ENCODE measurements around the gene TSHR.

DNA sequence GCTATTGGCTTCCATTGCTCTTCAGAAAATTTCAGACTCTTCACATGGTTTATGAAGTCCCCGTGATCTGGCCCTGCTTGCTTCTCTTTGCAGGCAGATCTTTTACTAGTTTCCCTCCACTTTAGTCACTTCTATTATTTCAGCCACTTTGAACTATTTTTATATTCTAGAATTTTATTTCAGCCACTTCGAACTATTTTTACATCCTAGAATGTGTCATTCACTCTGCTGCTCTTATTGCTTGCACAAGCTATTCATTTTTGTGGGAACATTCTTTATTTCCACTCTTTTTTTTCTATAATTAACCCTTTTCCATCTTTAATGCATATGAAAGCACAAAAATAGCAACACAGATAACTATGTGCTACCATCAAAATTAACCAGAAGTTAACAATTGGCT, 24.5 kb downstream of the TSHR start:
- TF ChIP-seq, protein P1, sequence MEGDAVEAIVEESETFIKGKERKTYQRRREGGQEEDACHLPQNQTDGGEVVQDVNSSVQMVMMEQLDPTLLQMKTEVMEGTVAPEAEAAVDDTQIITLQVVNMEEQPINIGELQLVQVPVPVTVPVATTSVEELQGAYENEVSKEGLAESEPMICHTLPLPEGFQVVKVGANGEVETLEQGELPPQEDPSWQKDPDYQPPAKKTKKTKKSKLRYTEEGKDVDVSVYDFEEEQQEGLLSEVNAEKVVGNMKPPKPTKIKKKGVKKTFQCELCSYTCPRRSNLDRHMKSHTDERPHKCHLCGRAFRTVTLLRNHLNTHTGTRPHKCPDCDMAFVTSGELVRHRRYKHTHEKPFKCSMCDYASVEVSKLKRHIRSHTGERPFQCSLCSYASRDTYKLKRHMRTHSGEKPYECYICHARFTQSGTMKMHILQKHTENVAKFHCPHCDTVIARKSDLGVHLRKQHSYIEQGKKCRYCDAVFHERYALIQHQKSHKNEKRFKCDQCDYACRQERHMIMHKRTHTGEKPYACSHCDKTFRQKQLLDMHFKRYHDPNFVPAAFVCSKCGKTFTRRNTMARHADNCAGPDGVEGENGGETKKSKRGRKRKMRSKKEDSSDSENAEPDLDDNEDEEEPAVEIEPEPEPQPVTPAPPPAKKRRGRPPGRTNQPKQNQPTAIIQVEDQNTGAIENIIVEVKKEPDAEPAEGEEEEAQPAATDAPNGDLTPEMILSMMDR (IDR thresholded peaks at IDR 0.05), result no peak
- no peak for TF ChIP-seq POLR2A (IDR thresholded peaks at IDR 0.05)
